Esophagus muscularis mucosa (tissue), 4 donors: ENCODE results near the gene VPS26C. TPM values are rescaled to one million over a fixed set of nuclear protein-coding genes. Genes with fewer than 3 reads are reported as not detected.
"Not testable (repeated sequence)": the region's sequence is repeated elsewhere in the genome, so short reads cannot be mapped to it uniquely, and the experiment has no call there.

Source experiments
- DNase-seq: peaks from one replicate; pipeline ENCODE4 v3.0.0-alpha.2; 2017; ENCODE audit errors: extremely low spot score
- H3K27ac ChIP-seq, 4 donors: fragments of 200-600 bp; sonication (generic); replicated peaks in 1 of 4; 1 replicate in 3 of 4; 2 replicates in 1 of 4; pipeline ENCODE4 v1.5.1; 2016 to 2019; ENCODE audit warnings: mild to moderate bottlenecking in 1 of 4
- H3K27me3 ChIP-seq, 4 donors: fragments of 200-600 bp; sonication (generic); one replicate each; pipeline versions ENCODE4 v1.5.1 to v1.6.0; 2016 to 2019
- H3K36me3 ChIP-seq, 4 donors: fragments of 200-600 bp; sonication (generic); one replicate each; pipeline ENCODE4 v1.5.1; 2016 to 2019
- H3K4me1 ChIP-seq, 4 donors: fragments of 200-600 bp; sonication (generic); one replicate each; pipeline ENCODE4 v1.5.1; 2016 to 2019
- H3K4me3 ChIP-seq, 4 donors: fragments of 200-600 bp; sonication (generic); 1 replicate in 2 of 4; 2 replicates in 2 of 4; pipeline ENCODE4 v1.5.1; 2016 to 2019; ENCODE audit warnings: mild to moderate bottlenecking in 4 of 4, moderate library complexity in 1 of 4
- H3K9me3 ChIP-seq, 4 donors: fragments of 200-600 bp; sonication (generic); 1 replicate in 3 of 4; 2 replicates in 1 of 4; pipeline ENCODE4 v1.5.1; 2016 to 2019
- CTCF ChIP-seq, 3 experiments: fragments of 200-600 bp in 2 of 3; fragments of 450-650 bp in 1 of 3; sonication (generic) in 2 of 3; IDR thresholded peaks; one replicate each; pipeline ENCODE4 v1.5.1; 2017 to 2019; ENCODE audit warnings: antibody characterized with exemption in 3 of 3, mild to moderate bottlenecking in 2 of 3, moderate library complexity in 1 of 3
- EP300 ChIP-seq: sonication (generic); formaldehyde crosslinking; IDR thresholded peaks from one replicate; pipeline ENCODE4 v1.6.1; 2017; ENCODE audit warnings: antibody characterized with exemption
- POLR2A ChIP-seq: fragments of 450-650 bp; IDR thresholded peaks from one replicate; pipeline ENCODE4 v1.6.1; 2017; ENCODE audit warnings: antibody characterized with exemption, moderate library complexity, mild to moderate bottlenecking, low read depth
- POLR2AphosphoS5 ChIP-seq, 2 donors: sonication (generic); formaldehyde crosslinking; IDR thresholded peaks; one replicate each; pipeline ENCODE4 v1.6.1; 2017; ENCODE audit warnings: antibody characterized with exemption in 2 of 2
- WGBS: methylation state at CpG from one replicate; pipeline ENCODE4 v1.1.5; 2018; 5-methylcytosine and 5-hydroxymethylcytosine counted together
- intact Hi-C: fragments of 100-400 bp; cut with DNase I; formaldehyde crosslinking; loops from one replicate; pipeline ENCODE4 v1.15.1; 2023
- total RNA-seq, 4 donors: library from RNA; depleted of rRNA; stranded (reverse); fragments of >200 nt; gene quantifications; one replicate each; pipeline versions ENCODE4 v1.1.0 to v1.2.1, GENCODE V29; 2016

VPS26C gene
- total RNA-seq, 4 donors from 2014 or later, result 56.5 to 71.3 (median 59.7) TPM

GRCh38 chr21:37292941-37293340, 25.8 kb upstream of the VPS26C start:
- intact Hi-C loops, result no loop called here
- Histone ChIP-seq H3K9me3 (no peaks in the 10 kb centered on the region), H3K27me3 (no peaks in the 10 kb centered on the region), H3K4me3 (no peak overlapping the region), H3K36me3 (no peaks in the 10 kb centered on the region), H3K27ac (peak overlapping the region in 3 of 4 donors; percentile 23 to 38 (median 36)), H3K4me1 (peaks cover 9 to 29% (median 24%) of the 10 kb centered on the region in 4 donors)
- TF ChIP-seq POLR2AphosphoS5 (IDR thresholded peaks at IDR 0.05) (no peak), CTCF (IDR thresholded peaks at IDR 0.05) (no peak), POLR2A (no peak), EP300 (no peak)
- DNase-seq, result no peak
- 50% methylated on average over 3 of the region's 3 CpGs for WGBS

- no peak for DNase-seq
- TF ChIP-seq POLR2AphosphoS5 (IDR thresholded peaks at IDR 0.05) (no peak), POLR2A (no peak), EP300 (no peak), CTCF (IDR thresholded peaks at IDR 0.05) (no peak)
- Histone ChIP-seq H3K27ac (no peak overlapping the region), H3K36me3 (no peaks in the 10 kb centered on the region), H3K27me3 (no peaks in the 10 kb centered on the region), H3K4me3 (no peak overlapping the region), H3K9me3 (no peaks in the 10 kb centered on the region), H3K4me1 (peaks cover 9 to 29% (median 24%) of the 10 kb centered on the region in 4 donors)
- intact Hi-C loops, result no loop called here
- WGBS, result 63% methylated on average over 1 of the region's 1 CpG
Observed at GRCh38 chr21:37292041-37292440, 24.9 kb upstream of the VPS26C start.

- H3K27ac ChIP-seq, H3K4me3 ChIP-seq, H3K9me3 ChIP-seq, intact Hi-C loops, DNase-seq, H3K27me3 ChIP-seq, H3K4me1 ChIP-seq, H3K36me3 ChIP-seq: not testable (repeated sequence)
- WGBS, result 96% methylated on average over 34 of the region's 38 CpGs
Observed at GRCh38 chr21:37283191-37283710, 16.1 kb upstream of the VPS26C start.

- H3K4me3 ChIP-seq, DNase-seq, H3K4me1 ChIP-seq, H3K9me3 ChIP-seq, intact Hi-C loops, H3K27ac ChIP-seq, H3K36me3 ChIP-seq, H3K27me3 ChIP-seq: not testable (repeated sequence)
- WGBS, result 88% methylated on average over 9 of the region's 10 CpGs
Observed at GRCh38 chr21:37282602-37283001, 15.5 kb upstream of the VPS26C start.

- 51% methylated on average over 16 of the region's 16 CpGs for WGBS
- peaks cover 0 to 5% (median 0%) of the 10 kb centered on the region in 4 donors for H3K27me3 ChIP-seq
- intact Hi-C loops, result no loop called here
- H3K4me1 ChIP-seq, result no peaks in the 10 kb centered on the region
- H3K36me3 ChIP-seq, result no peaks in the 10 kb centered on the region
- no peak for DNase-seq
- no peaks in the 10 kb centered on the region for H3K9me3 ChIP-seq
- no peak for TF ChIP-seq POLR2A
- no peak for TF ChIP-seq POLR2AphosphoS5 (IDR thresholded peaks at IDR 0.05)
- no peak for TF ChIP-seq CTCF (IDR thresholded peaks at IDR 0.05)
- no peak for TF ChIP-seq EP300
- H3K27ac ChIP-seq, result no peak overlapping the region
- H3K4me3 ChIP-seq, result no peak overlapping the region
Observed at GRCh38 chr21:37281993-37282392, 14.9 kb upstream of the VPS26C start.

GRCh38 chr21:37281579-37281978, 14.4 kb upstream of the VPS26C start:
- DNase-seq, result no peak
- Histone ChIP-seq H3K4me1 (no peaks in the 10 kb centered on the region), H3K4me3 (no peak overlapping the region), H3K27me3 (peaks cover 0 to 5% (median 0%) of the 10 kb centered on the region in 4 donors), H3K27ac (no peak overlapping the region), H3K9me3 (no peaks in the 10 kb centered on the region), H3K36me3 (no peaks in the 10 kb centered on the region)
- TF ChIP-seq EP300, result no peak
- TF ChIP-seq POLR2AphosphoS5 (IDR thresholded peaks at IDR 0.05), result no peak
- no peak for TF ChIP-seq CTCF (IDR thresholded peaks at IDR 0.05)
- TF ChIP-seq POLR2A, result no peak
- intact Hi-C loops, result no loop called here
- WGBS, result 48% methylated on average over 10 of the region's 10 CpGs

- H3K9me3 ChIP-seq, intact Hi-C loops, H3K4me3 ChIP-seq, H3K4me1 ChIP-seq, H3K27ac ChIP-seq, H3K36me3 ChIP-seq, DNase-seq, H3K27me3 ChIP-seq: not testable (repeated sequence)
- WGBS, result 94% methylated on average over 4 of the region's 4 CpGs
Observed at GRCh38 chr21:37279271-37279670, 12.1 kb upstream of the VPS26C start.
